Adrenal gland (tissue), 12 donors: ENCODE data around the gene TMEM167B. TPM values are rescaled to one million over a fixed set of nuclear protein-coding genes. Genes with fewer than 3 reads are reported as not detected.

ENCODE experiments used
- DNase-seq, 7 donors: peaks; one replicate each; pipeline ENCODE4 v3.0.0-alpha.2; 2019 to 2020
- H3K27ac ChIP-seq, 5 donors: fragments of 200-600 bp; sonication (generic) in 4 of 5; 1 replicate in 3 of 5; 2 replicates in 2 of 5; pipeline versions ENCODE4 v1.5.1 to v1.8.0; 2016 to 2020; ENCODE audit warnings: mild to moderate bottlenecking in 1 of 5
- H3K27me3 ChIP-seq: fragments of 200-600 bp; 2 replicates; pipeline ENCODE4 v1.8.0; 2021
- H3K36me3 ChIP-seq, 2 donors: fragments of 200-600 bp; replicated peaks in 1 of 2; 1 replicate in 1 of 2; 2 replicates in 1 of 2; pipeline versions ENCODE4 v1.5.1 to v1.8.0; 2018 to 2022
- H3K4me1 ChIP-seq, 2 donors: fragments of 200-600 bp; replicated peaks in 1 of 2; 1 replicate in 1 of 2; 2 replicates in 1 of 2; pipeline versions ENCODE4 v1.5.1 to v1.8.0; 2018 to 2021
- H3K4me3 ChIP-seq, 4 donors: fragments of 200-600 bp; sonication (generic) in 3 of 4; one replicate each; pipeline ENCODE4 v1.5.1; 2016 to 2018
- H3K9me3 ChIP-seq, 3 donors: fragments of 200-600 bp; sonication (generic) in 1 of 3; replicated peaks in 1 of 3; 1 replicate in 2 of 3; 2 replicates in 1 of 3; pipeline versions ENCODE4 v1.5.1 to v1.8.0; 2016 to 2021
- POLR2A ChIP-seq, 2 donors: fragments of 450-650 bp; IDR thresholded peaks; one replicate each; pipeline ENCODE4 v1.6.1; 2017; ENCODE audit warnings: antibody characterized with exemption in 2 of 2, mild to moderate bottlenecking in 2 of 2, moderate library complexity in 1 of 2
- WGBS, 4 donors: extraction: QIAGEN DNeasy Blood & Tissue Kit in 2 of 4; methylation state at CpG; one replicate each; pipeline versions ENCODE4 v1.1.5 to v1.1.7; 2013 to 2017; 5-methylcytosine and 5-hydroxymethylcytosine counted together
- intact Hi-C, 2 donors: fragments of 100-400 bp; cut with DNase I; formaldehyde crosslinking; loops; one replicate each; pipeline versions ENCODE4 v1.14.1 to v1.15.0; 2022 to 2023
- polyA plus RNA-seq, 3 donors: library from polyadenylated mRNA; stranded (reverse); fragments of 200-250 nt in 2 of 3; fragments of 350-450 nt in 1 of 3; fragmentation: Illumina TruSeq in 1 of 3; extraction: RNeasy Lipid Tissue Mini Kit (QIAGEN cat#74804) in 1 of 3; gene quantifications; one replicate each; pipeline ENCODE4 v1.2.3, GENCODE V29; 2013 to 2014
- total RNA-seq, 9 donors: library from RNA; depleted of rRNA in 4 of 9; stranded (reverse); fragments of >200 nt in 4 of 9; fragments of 120-200 nt in 1 of 9; fragmentation: NEBNext Ultra II Directional in 1 of 9; extraction: Animal tissue kit (Norgen Biotek cat#: 25700) in 1 of 9; gene quantifications; one replicate each; pipeline versions ENCODE4 v1.1.0 to v1.2.4, GENCODE V29; 2013 to 2023
- TF ChIP-seq, protein P1 (sequence below), 6 experiments: fragments of 450-650 bp in 4 of 6; fragments of 200-600 bp in 2 of 6; sonication (generic) in 1 of 6; IDR thresholded peaks; 1 replicate in 5 of 6; 2 replicates in 1 of 6; pipeline versions ENCODE4 v1.5.1 to v1.8.0; 2016 to 2021; ENCODE audit warnings: antibody characterized with exemption in 6 of 6, mild to moderate bottlenecking in 2 of 6, moderate library complexity in 1 of 6
- donor health status: healthy with polysubstance abuse.
- donor health status: Bipolar disorder and iron deficiency.
- donor health status: DM: yes; HTN: yes; CAD: no.
- donor health status: DM: no; HTN: no; CAD: no.
- donor health status: DM: no; HTN: no; CAD: no.
- donor health status: DM: yes; HTN: yes; CAD: no.

TMEM167B gene
- total and polyA plus RNA-seq, 12 donors: 14.2 to 106 (median 50.5) TPM

DNA sequence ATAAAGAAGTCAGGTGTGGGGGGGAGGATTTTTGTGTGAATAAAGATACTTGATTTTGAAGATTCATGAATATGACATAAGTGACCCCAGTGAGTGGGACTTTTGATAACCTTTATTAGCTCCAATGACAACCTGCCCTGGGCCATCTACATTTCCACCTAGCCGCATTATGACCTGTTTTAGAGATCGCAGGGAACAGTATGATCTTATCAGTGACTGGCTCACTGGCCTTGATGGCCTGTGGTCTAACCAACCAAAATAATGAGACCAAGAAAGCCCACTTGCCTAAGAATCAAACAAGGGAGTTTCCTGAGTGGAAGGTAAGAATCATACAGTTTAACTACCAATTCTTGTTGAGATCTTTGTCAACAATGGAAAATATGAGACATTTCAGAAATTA is 25.1 kb downstream of the TMEM167B start:
- intact Hi-C loops: no loop called here
- 76 to 90% (median 83%) methylated on average over 2 of the region's 2 CpGs for WGBS, 4 donors
- DNase-seq: no peak

DNA sequence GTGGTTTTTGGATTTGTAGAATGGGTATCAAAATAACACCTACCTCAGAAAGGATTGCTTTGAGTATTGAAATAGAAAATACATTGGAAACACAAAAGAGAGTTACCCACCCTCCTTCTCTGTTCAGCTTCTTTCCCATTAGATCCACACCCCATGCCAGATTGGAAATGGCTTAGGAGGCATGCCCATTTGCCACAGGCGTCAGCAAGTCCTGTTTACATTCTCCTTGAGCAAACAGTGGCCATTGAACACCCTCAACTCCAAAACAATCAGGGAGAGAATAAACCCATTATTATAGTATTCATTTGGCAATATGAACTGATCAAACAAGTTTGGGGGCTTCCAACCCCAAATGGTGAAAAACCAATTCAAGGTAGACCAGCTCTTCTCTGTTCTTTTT is 25.7 kb downstream of the TMEM167B start:
- no peak for TF ChIP-seq POLR2A (IDR thresholded peaks at IDR 0.05)
- TF ChIP-seq, protein P1, sequence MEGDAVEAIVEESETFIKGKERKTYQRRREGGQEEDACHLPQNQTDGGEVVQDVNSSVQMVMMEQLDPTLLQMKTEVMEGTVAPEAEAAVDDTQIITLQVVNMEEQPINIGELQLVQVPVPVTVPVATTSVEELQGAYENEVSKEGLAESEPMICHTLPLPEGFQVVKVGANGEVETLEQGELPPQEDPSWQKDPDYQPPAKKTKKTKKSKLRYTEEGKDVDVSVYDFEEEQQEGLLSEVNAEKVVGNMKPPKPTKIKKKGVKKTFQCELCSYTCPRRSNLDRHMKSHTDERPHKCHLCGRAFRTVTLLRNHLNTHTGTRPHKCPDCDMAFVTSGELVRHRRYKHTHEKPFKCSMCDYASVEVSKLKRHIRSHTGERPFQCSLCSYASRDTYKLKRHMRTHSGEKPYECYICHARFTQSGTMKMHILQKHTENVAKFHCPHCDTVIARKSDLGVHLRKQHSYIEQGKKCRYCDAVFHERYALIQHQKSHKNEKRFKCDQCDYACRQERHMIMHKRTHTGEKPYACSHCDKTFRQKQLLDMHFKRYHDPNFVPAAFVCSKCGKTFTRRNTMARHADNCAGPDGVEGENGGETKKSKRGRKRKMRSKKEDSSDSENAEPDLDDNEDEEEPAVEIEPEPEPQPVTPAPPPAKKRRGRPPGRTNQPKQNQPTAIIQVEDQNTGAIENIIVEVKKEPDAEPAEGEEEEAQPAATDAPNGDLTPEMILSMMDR (IDR thresholded peaks at IDR 0.05): no peak
- no peaks in the 10 kb centered on the region for H3K9me3 ChIP-seq
- intact Hi-C loops: no loop called here
- no peak for DNase-seq
- no peak overlapping the region for H3K4me3 ChIP-seq
- peaks cover 0 to 20% of the 10 kb centered on the region in 2 donors for H3K4me1 ChIP-seq
- H3K36me3 ChIP-seq: no peaks in the 10 kb centered on the region
- H3K27me3 ChIP-seq: peaks cover 22% of the 10 kb centered on the region
- WGBS, 4 donors: 67 to 79% (median 72%) methylated on average over 1 of the region's 1 CpG
- no peak overlapping the region for H3K27ac ChIP-seq

More for the DNA sequence above, 25.1 kb downstream of the TMEM167B start:
- no peak overlapping the region for H3K4me3 ChIP-seq
- H3K4me1 ChIP-seq: peaks cover 0 to 20% of the 10 kb centered on the region in 2 donors
- peaks cover 22% of the 10 kb centered on the region for H3K27me3 ChIP-seq
- H3K9me3 ChIP-seq: no peaks in the 10 kb centered on the region
- no peaks in the 10 kb centered on the region for H3K36me3 ChIP-seq
- TF ChIP-seq POLR2A (IDR thresholded peaks at IDR 0.05): no peak
- TF ChIP-seq, protein P1 (IDR thresholded peaks at IDR 0.05): no peak
- H3K27ac ChIP-seq: no peak overlapping the region

DNA sequence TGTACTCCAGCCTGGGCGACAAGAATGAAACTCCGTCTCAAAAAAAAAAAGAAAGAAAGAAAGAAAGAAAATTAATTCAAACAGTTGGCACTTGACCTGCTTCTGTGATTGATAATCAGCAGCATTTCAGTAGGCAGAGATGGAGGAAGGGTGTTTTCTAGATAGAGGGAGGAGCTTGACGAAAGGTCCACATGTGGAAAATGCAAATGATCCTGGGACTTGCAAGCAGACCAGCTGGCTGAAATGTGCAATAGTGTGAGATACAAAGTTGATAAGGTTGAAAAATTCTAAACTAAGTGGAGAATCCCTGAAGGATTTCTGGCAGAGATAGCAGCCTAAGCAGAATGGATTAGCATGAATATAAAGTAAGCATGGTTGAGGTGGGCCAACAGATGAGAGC is 27.5 kb downstream of the TMEM167B start:
- Histone ChIP-seq H3K4me1 (peaks cover 0 to 9% of the 10 kb centered on the region in 2 donors), H3K36me3 (no peaks in the 10 kb centered on the region), H3K27me3 (peaks cover 22% of the 10 kb centered on the region), H3K9me3 (no peaks in the 10 kb centered on the region), H3K4me3 (no peak overlapping the region), H3K27ac (no peak overlapping the region)
- DNase-seq: no peak
- intact Hi-C loops: no loop called here
- WGBS, 4 donors: 75 to 88% (median 79%) methylated on average over 3 of the region's 3 CpGs
- TF ChIP-seq, protein P1 (IDR thresholded peaks at IDR 0.05): no peak
- TF ChIP-seq POLR2A (IDR thresholded peaks at IDR 0.05): no peak

DNA sequence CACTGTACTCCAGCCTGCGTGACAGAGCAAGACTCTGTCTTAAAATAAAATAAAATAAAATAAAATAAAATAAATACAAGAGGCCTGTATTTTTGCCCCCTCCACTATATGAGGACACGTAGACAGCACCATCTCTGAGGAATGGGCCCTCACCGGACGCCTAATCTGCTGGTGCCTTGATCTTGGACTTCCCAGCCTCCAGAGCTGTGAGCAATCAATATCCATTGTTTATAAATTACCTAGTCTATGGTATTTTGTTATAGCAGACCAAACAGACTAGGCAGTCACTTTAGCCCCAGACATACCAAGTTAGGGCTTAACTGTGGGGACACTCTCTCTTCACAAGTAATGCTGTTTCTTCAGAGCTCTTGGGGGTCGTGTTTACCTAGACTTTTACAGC is 29.8 kb downstream of the TMEM167B start:
- WGBS, 4 donors: 90 to 93% (median 92%) methylated on average over 5 of the region's 5 CpGs
- Histone ChIP-seq H3K9me3 (no peaks in the 10 kb centered on the region), H3K27ac (no peak overlapping the region), H3K27me3 (peaks cover 4% of the 10 kb centered on the region), H3K36me3 (no peaks in the 10 kb centered on the region), H3K4me3 (no peak overlapping the region), H3K4me1 (no peaks in the 10 kb centered on the region)
- no peak for DNase-seq
- intact Hi-C loops: no loop called here
- TF ChIP-seq POLR2A (IDR thresholded peaks at IDR 0.05): no peak
- TF ChIP-seq, protein P1 (IDR thresholded peaks at IDR 0.05): no peak
